GM19397 (cell line): ENCODE data around the gene ZFP14.

ENCODE experiments used
- ATAC-seq: cut with Tn5 transposase; IDR thresholded peaks from one replicate; pipeline ENCODE4 v1.9.1; 2021; ENCODE audit warnings: mild to moderate bottlenecking, moderate library complexity; ENCODE audit not compliant: unreplicated experiment

ZFP14 gene

GRCh38 chr19:36378625-36379509 lies at the start of gene ZFP14:
Gene ZFP14, minus strand, starts transcription at chr19:36379201. Its CDS starts 11,309 bp downstream, at chr19:36367892.
- ATAC-seq = peak; percentile 98

DNA sequence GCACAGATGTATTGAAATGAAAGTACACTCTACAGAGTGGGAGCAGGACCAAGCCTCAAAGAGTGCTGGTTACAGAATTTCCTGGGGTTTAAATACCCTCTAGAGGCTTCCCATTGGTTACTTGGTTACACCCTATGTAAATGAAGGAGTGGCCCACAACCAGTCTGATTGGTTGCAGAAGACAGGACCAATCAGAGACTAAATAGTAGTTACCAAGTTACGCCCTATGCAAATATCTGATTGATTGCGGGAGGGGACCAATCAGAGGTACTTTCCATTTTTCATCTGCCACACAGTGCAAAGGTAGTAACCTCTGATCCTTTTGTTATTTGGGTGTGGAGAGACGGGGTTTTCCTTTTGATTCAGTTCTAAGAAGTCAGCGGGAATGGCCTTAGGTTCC lies 44.9 kb upstream of the ZFP14 start:
- ATAC-seq = no peak

GRCh38 chr19:36421749-36422481 lies 42.9 kb upstream of the ZFP14 start:
- ATAC-seq = no peak

GRCh38 chr19:36420961-36421748 lies 42.2 kb upstream of the ZFP14 start:
- ATAC-seq = no peak

DNA sequence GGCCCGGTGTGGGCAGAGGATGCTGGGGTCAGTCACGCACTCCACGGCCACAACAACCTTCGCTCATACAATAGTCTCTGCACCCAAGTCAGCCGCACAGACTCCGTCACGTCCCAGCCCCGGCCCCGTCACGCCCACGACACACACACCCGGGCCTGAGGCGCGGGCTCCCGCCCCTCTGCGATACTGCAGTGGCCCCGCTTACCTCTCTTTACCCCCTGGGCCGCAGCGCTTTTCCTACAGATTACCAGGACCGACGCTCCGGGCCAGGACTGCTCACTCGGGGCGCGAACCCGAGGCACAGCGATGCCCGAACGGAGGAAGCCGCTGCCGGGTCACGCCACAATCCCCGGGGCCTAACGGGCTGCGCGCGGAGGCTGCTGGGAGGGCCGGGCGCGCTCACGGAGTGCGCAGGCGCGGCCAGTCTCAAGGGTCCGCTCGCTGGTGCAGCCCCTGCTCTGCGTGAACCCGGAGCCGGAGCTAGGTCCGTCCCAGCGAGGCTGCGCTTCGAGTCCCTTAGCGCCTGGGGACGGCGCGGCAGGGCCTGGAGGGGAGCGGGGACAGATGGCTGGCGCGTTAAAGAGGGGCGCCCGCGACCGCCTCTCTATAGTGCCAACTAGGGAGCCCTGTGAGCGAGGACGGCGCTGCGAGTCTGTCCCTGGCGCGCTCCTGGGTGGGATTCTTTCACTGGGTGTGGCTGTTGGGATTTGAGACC lies 39.4 kb upstream of the ZFP14 start, which contains the start of gene ZFP82:
Gene ZFP82, minus strand, starts transcription at position 358 of the 715 bp plus-strand sequence. CDS start 8,855 bp downstream, outside the sequence.
- peak; percentile 95 for ATAC-seq

DNA sequence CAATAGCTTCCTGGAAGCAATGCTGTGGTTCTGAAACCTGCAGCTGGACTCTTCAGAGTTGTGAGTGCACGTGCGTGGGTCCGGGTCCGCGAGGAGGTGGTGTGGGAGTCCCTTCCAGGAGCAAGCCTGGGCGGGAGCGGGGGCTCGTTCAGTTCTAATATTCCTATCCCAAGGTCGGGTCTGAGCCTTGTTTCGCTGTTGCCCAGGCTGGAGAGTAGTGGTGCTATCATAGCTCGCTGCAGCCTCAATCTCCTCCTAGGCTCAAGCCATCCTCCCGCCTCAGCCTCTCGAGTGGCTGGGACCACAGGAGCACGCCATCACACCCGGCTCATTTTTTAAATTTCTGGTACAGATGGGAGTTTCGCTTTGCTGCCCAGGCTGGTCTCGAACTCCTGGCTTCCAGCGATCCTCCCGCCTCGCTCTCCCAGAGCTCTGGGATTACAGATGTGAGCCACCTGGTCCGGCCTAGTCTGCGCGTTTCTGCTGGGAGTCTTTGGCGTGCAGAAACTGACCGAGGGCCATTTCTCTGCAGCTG lies 38.8 kb upstream of the ZFP14 start:
- ATAC-seq = no peak

DNA sequence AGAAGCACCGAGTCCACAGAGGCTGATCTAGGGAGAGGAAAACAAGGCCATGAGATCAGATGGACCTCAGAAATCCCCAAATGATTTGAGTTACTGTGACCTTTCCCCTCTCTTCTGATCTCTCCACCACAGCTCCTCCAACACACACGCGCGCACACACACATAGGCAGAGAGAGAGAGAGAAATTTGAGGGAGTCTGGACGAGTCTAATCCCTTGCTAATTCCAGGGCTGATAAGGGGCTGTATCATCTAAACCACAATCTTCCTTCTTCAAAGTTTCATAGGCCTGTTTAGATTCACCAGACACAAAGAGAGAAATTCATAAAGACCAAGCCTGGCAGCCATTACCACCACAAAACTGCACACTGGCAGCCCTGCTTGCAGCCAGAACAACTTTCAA lies 30.8 kb upstream of the ZFP14 start:
- ATAC-seq = no peak

DNA sequence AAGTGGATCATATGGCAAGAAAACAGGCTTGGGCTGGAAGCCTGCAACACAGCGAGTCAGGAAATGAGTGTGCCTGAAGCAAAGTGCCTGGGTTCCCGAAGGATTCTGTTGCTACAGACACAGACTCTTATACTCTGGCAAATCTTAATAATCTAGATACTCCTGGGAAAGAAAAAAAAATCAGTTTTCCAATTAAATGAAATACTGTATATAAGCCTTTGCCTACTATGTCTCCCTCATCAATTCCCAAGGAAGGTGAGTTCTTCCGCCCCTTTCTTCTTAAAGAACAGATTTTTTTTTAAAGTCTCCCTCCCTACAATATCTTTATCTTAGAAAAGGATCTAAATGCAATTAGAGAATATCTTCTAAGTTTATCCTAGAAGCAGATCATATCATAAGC lies 29.1 kb upstream of the ZFP14 start:
- no peak for ATAC-seq

DNA sequence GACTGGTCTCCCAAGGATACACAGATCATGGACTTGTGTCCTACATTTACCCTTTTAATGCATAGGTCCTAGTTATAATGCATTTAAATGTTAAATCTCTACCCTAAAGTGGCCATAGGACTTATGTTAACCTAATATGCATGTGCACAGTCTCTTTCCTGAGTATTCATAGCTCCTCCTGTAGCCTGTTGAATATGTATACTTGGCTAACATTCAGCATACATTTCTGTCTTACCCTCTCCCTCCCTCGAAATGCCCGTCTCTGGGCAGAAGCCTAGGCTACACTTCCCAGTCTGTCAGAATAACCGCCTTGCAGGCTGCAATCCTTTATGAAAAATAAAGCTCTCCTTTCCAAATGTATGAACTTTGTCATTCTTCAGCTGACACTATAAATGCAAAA lies 25.5 kb upstream of the ZFP14 start:
- no peak for ATAC-seq

GRCh38 chr19:36401475-36401874 lies 22.5 kb upstream of the ZFP14 start:
- ATAC-seq = no peak

GRCh38 chr19:36398571-36398970 lies 19.6 kb upstream of the ZFP14 start:
- no peak for ATAC-seq

- no peak for ATAC-seq
These were observed 14.1 kb upstream of the ZFP14 start for GRCh38 chr19:36392916-36393673.

- no peak for ATAC-seq
These were observed 464 bp upstream of the ZFP14 start for GRCh38 chr19:36379510-36379819.

GRCh38 chr19:36377541-36378178 lies 1.3 kb downstream of the ZFP14 start:
- no peak for ATAC-seq

GRCh38 chr19:36373638-36374156 lies 5.3 kb downstream of the ZFP14 start:
- no peak for ATAC-seq

DNA sequence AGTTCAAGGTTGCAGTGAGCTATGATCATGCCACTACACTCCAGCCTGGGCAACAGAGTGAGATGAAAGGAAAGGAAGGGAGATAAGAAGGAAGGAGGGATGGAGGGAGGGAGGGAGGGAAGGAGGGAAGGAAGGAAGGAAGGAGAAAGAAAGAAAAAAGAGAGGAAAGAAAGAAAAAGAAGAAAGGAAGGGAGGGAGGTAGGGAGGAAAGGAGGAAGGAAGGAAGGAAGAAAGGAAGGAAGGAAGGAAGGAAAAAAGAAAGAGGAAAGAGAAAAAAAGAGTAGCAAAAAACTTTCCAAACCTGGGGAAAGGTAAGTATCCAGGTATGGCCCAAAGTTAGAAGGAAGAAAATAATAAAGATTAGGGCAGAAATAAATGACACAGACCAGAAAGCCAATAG lies 7.1 kb downstream of the ZFP14 start:
- ATAC-seq = no peak

GRCh38 chr19:36363845-36364244 lies 15.2 kb downstream of the ZFP14 start:
- ATAC-seq = no peak

DNA sequence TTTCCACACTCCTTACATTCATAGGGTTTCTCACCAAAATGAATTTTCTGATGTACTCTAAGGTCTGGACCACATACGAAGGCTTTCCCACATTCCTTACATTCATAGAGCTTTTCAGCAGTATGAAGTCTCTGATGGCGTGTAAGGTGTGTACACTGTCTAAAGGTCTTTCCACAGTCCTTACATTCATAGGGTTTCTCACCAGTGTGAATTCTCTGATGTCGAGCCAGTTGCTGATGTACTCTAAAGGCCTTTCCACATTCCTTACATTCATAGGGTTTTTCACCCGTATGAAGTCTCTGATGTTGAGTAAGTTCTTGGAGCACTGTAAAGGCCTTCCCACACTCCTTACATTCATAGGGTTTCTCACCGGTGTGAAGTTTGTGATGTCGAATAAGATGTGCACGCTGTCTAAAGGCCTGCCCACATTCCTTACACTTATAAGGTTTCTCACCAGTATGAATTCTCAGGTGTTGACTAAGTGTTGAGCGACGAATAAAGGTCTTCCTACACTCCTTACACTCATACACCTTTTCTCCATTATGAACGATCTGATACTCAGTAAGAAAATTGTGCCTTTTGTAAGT lies 38.1 kb downstream of the ZFP14 start:
- no peak for ATAC-seq
